PC-3 (cell line): ENCODE results near the gene PACRG.

Experiments used
- CTCF ChIP-seq: fragments of 300-600 bp; sonication (generic); conservative IDR thresholded peaks from 2 replicates; pipeline ENCODE4 v1.5.1; 2017; ENCODE audit warnings: antibody characterized with exemption, low read depth, mild to moderate bottlenecking, low read length
- EZH2 ChIP-seq: fragments of 300-600 bp; sonication (generic); IDR thresholded peaks from one replicate; pipeline ENCODE4 v1.6.1; 2017; ENCODE audit warnings: antibody characterized with exemption, mild to moderate bottlenecking, low read length; ENCODE audit not compliant: unreplicated experiment
- EZH2phosphoT487 ChIP-seq: fragments of 300-600 bp; sonication (generic); IDR thresholded peaks from 2 replicates; pipeline ENCODE4 v1.6.1; 2018; ENCODE audit warnings: mild to moderate bottlenecking, antibody characterized with exemption, low read length, borderline replicate concordance

GRCh38 chr6:162770136-162770535, 42.4 kb downstream of the PACRG start:
- TF ChIP-seq CTCF: no peak
- no peak for TF ChIP-seq EZH2
- no peak for TF ChIP-seq EZH2phosphoT487
